Thoracic aorta (tissue), 2 donors: Measurements from ENCODE around the gene CCDC18. TPM values are rescaled to one million over a fixed set of nuclear protein-coding genes. Genes with fewer than 3 reads are reported as not detected.
"Not testable (repeated sequence)": the region's sequence is repeated elsewhere in the genome, so short reads cannot be mapped to it uniquely, and the experiment has no call there.

ENCODE experiments used
- ATAC-seq: fragments of 150-250 bp; one replicate; pipeline ENCODE4 v1.8.0; 2017; ENCODE audit warnings: low read depth; ENCODE audit not compliant: insufficient number of reproducible peaks, low FRiP score
- DNase-seq: peaks from one replicate; pipeline ENCODE4 v3.0.0-alpha.2; 2020; ENCODE audit warnings: low spot score
- H3K27ac ChIP-seq, 2 donors: fragments of 200-600 bp; sonication (generic); 1 replicate in 1 of 2; 2 replicates in 1 of 2; pipeline ENCODE4 v1.5.1; 2016; ENCODE audit warnings: mild to moderate bottlenecking in 2 of 2, moderate library complexity in 2 of 2
- H3K27me3 ChIP-seq: fragments of 200-600 bp; sonication (generic); replicated peaks from 2 replicates; pipeline ENCODE4 v1.6.0; 2016; ENCODE audit warnings: mild to moderate bottlenecking; ENCODE audit not compliant: insufficient read depth
- H3K36me3 ChIP-seq: fragments of 200-600 bp; sonication (generic); one replicate; pipeline ENCODE4 v1.5.1; 2016
- H3K4me1 ChIP-seq, 2 donors: fragments of 200-600 bp; sonication (generic); 1 replicate in 1 of 2; 2 replicates in 1 of 2; pipeline versions ENCODE4 v1.5.1 to v1.6.0; 2016; ENCODE audit warnings: low read depth in 2 of 2, mild to moderate bottlenecking in 1 of 2; ENCODE audit not compliant: control insufficient read depth in 1 of 2
- H3K4me3 ChIP-seq: fragments of 200-600 bp; sonication (generic); 2 replicates; pipeline ENCODE4 v1.5.1; 2016; ENCODE audit warnings: mild to moderate bottlenecking
- H3K9me3 ChIP-seq: fragments of 200-600 bp; sonication (generic); 2 replicates; pipeline ENCODE4 v1.5.1; 2016
- total RNA-seq, 2 donors: library from RNA; depleted of rRNA; stranded (reverse); fragments of >200 nt; gene quantifications; one replicate each; pipeline versions ENCODE4 v1.1.0 to v1.2.3, GENCODE V29; 2016
- TF ChIP-seq, protein P1 (sequence below): fragments of 200-600 bp; sonication (generic); IDR thresholded peaks from one replicate; pipeline ENCODE4 v1.5.1; 2019; ENCODE audit warnings: antibody characterized with exemption

The CCDC18 gene
- total RNA-seq, 2 donors from 2014 or later, result 1.9 to 4.0 TPM

DNA sequence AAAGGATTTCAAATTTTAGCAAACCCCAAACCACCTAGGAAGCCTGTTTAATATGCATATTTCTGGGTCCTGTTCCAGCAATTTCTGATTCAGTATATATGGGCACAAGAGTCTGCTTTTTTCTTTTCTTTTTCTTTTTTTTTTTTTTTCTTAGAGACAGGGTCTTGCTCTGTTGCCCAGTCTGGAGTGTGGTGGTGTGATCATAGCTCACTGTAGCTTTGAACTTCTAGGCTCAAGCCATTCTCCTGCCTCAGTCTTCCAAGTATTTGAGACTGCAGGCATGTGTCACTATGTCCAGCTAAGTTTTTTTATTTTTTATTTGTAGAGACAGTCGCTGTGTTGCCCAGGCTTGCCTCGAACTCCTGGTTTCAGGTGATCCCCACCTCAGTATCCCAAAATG lies 34.8 kb downstream of the CCDC18 start:
- ATAC-seq (no peak), DNase-seq (no peak)
- no peaks in the 10 kb centered on the region for H3K9me3 ChIP-seq
- H3K4me3 ChIP-seq, result no peak overlapping the region
- H3K4me1 ChIP-seq, result no peaks in the 10 kb centered on the region
- no peaks in the 10 kb centered on the region for H3K36me3 ChIP-seq
- H3K27ac ChIP-seq, result no peak overlapping the region
- TF ChIP-seq, protein P1, sequence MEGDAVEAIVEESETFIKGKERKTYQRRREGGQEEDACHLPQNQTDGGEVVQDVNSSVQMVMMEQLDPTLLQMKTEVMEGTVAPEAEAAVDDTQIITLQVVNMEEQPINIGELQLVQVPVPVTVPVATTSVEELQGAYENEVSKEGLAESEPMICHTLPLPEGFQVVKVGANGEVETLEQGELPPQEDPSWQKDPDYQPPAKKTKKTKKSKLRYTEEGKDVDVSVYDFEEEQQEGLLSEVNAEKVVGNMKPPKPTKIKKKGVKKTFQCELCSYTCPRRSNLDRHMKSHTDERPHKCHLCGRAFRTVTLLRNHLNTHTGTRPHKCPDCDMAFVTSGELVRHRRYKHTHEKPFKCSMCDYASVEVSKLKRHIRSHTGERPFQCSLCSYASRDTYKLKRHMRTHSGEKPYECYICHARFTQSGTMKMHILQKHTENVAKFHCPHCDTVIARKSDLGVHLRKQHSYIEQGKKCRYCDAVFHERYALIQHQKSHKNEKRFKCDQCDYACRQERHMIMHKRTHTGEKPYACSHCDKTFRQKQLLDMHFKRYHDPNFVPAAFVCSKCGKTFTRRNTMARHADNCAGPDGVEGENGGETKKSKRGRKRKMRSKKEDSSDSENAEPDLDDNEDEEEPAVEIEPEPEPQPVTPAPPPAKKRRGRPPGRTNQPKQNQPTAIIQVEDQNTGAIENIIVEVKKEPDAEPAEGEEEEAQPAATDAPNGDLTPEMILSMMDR, result no peak
- no peaks in the 10 kb centered on the region for H3K27me3 ChIP-seq

DNA sequence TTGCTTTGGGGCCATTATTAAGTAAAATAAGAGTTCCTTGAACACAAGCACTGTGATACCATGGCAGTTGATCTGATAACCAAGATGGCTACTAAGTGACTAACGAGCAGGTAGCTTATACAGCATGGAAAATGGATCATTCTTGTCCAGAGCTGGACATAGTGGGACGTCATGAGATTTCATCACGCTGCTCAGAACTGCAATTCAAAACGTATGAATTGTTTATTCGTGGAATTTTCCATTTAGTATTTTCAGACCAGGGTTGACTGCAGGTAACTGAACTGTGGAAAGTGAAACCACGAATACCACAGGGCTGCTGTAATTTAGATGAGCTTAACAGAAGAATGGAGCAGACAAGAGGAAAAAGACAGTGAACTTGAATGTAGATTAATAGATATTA lies 38.9 kb downstream of the CCDC18 start:
- Histone ChIP-seq H3K9me3 (no peaks in the 10 kb centered on the region), H3K36me3 (no peaks in the 10 kb centered on the region), H3K27me3 (no peaks in the 10 kb centered on the region), H3K4me1 (no peaks in the 10 kb centered on the region), H3K27ac (no peak overlapping the region), H3K4me3 (no peak overlapping the region)
- DNase-seq (no peak), ATAC-seq (no peak)
- TF ChIP-seq, protein P1, result no peak

DNA sequence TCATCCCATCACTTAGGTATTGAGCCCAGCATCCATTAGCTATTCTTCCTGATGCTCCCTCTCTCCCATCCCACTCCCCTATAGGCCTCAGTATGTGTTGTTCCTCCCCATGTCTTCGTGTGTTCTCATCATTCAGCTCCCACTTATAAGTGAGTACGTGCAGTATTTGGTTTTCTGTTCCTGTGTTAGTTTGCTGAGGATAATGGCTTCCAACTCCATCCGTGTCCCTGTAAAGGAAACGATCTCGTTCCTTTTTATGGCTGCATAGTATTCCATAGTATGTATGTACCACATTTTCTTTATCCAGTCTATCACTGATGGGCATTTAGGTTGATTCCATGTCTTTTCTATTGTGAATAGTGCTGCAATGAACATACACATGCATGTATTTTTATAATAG lies 40.2 kb downstream of the CCDC18 start:
- H3K4me1 ChIP-seq, H3K4me3 ChIP-seq, ATAC-seq, H3K27me3 ChIP-seq, H3K9me3 ChIP-seq, H3K36me3 ChIP-seq, DNase-seq, H3K27ac ChIP-seq: not testable (repeated sequence)

DNA sequence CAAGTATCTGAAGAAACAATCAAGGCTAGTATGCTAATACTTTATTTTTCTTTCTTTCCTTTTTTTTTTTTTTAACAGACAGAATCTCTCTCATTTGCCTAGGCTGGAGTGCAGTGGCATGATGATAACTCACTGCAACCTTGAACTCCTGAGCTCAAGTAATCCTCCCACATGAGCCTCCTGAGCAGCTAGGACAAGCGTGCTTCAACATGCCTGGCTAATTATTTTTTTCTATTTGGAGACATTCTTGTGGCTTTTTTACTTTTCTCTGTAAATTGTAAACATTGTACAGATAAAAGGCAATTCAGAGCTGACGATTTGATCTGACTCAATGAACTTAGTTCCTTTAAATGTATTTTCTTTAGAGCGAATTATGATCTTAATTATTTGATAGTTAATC lies 41.4 kb downstream of the CCDC18 start:
- Histone ChIP-seq H3K4me3 (no peak overlapping the region), H3K4me1 (no peaks in the 10 kb centered on the region), H3K27ac (no peak overlapping the region), H3K36me3 (no peaks in the 10 kb centered on the region), H3K9me3 (no peaks in the 10 kb centered on the region), H3K27me3 (no peaks in the 10 kb centered on the region)
- TF ChIP-seq, protein P1, result no peak
- ATAC-seq, result no peak
- DNase-seq, result no peak

DNA sequence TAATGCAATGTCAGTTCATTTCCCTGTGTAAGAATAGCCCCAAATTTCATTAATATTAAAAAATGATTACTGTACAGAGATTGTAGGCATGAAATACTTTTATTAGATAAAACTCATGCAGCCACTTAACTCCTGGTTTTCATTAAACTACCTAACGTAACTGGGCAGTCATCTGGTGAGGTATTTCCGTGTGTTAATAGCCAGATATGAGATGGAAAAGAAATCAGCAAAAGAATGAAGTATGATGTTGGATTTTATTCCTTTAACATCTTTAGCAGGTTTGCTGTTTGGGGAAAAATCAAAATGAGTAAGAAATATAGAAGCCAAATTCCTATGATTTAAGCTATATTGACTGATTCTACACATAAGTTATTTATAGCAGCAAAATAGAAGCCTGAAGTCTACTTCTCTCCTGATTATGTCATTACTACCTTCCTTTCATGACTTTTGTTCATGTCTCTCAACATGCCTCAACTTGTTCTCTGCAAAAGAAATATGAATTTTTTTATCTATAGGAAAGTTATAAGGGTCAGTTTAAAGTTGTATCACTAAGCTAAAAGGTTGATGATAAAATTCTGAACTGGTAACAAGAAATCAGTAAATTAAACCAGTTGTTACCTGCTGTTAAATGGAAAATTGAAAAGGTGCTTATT lies 42.6 kb downstream of the CCDC18 start:
- Histone ChIP-seq H3K9me3 (no peaks in the 10 kb centered on the region), H3K36me3 (no peaks in the 10 kb centered on the region), H3K27me3 (no peaks in the 10 kb centered on the region), H3K4me1 (no peaks in the 10 kb centered on the region), H3K4me3 (no peak overlapping the region), H3K27ac (no peak overlapping the region)
- TF ChIP-seq, protein P1, result no peak
- ATAC-seq (no peak), DNase-seq (no peak)

DNA sequence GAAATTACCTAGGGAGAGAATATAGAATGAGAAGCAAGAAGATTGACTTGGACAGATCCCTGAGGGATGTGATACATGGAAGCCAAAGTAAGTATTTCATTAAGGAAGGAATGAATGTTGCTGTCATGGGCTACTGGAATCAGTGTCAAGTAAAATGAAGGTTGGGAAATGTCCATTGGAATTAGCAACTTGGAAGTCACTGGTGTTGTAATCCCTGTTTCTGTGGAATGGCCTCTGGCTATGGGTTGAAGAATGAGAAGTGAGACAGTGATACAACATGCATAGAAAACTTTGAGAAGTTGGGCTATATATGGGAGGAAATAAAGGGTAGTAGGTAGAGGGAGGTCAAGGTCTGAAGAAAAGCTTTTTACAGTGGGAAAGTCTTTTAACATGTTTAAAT lies 54.7 kb downstream of the CCDC18 start:
- no peak overlapping the region for H3K4me3 ChIP-seq
- DNase-seq (no peak), ATAC-seq (no peak)
- H3K9me3 ChIP-seq, result no peaks in the 10 kb centered on the region
- H3K36me3 ChIP-seq, result no peaks in the 10 kb centered on the region
- no peak overlapping the region for H3K27ac ChIP-seq
- H3K27me3 ChIP-seq, result no peaks in the 10 kb centered on the region
- H3K4me1 ChIP-seq, result no peaks in the 10 kb centered on the region
- TF ChIP-seq, protein P1, result no peak
